Neutrophil (primary cell): ENCODE data around the gene SLC6A13.

Experiments
- H3K27ac ChIP-seq: fragments of 200-600 bp; sonication (generic); 2 replicates; pipeline ENCODE4 v1.5.1; 2016; ENCODE audit warnings: mild to moderate bottlenecking, moderate library complexity
- H3K27me3 ChIP-seq: fragments of 200-600 bp; sonication (generic); 2 replicates; pipeline ENCODE4 v1.6.0; 2016; ENCODE audit warnings: mild to moderate bottlenecking
- H3K36me3 ChIP-seq: fragments of 200-600 bp; sonication (generic); 2 replicates; pipeline ENCODE4 v1.5.1; 2017
- H3K4me1 ChIP-seq, 2 experiments: fragments of 200-600 bp in 1 of 2; sonication (generic) in 1 of 2; 1 replicate in 1 of 2; 2 replicates in 1 of 2; pipeline versions ENCODE4 v1.5.1 to v1.6.1; 2013 to 2016; ENCODE audit warnings: low read depth in 1 of 2, low read length in 1 of 2, mild to moderate bottlenecking in 1 of 2, moderate library complexity in 1 of 2; ENCODE audit not compliant: control insufficient read depth in 1 of 2, insufficient read depth in 1 of 2
- H3K4me3 ChIP-seq, 2 experiments: fragments of 200-600 bp in 1 of 2; sonication (generic) in 1 of 2; 1 replicate in 1 of 2; 2 replicates in 1 of 2; pipeline ENCODE4 v1.5.1; 2013 to 2016; ENCODE audit warnings: low read depth in 1 of 2, low read length in 1 of 2, mild to moderate bottlenecking in 1 of 2, moderate library complexity in 1 of 2
- H3K9me3 ChIP-seq: fragments of 200-600 bp; sonication (generic); 2 replicates; pipeline ENCODE4 v1.5.1; 2016
- CTCF ChIP-seq: fragments of 200-600 bp; sonication (generic); IDR thresholded peaks from 2 replicates; pipeline ENCODE4 v1.5.1; 2016; ENCODE audit warnings: antibody characterized with exemption

The SLC6A13 gene

GRCh38 chr12:207804-208203, 54.8 kb downstream of the SLC6A13 start:
- no peaks in the 10 kb centered on the region for H3K36me3 ChIP-seq
- no peaks in the 10 kb centered on the region for H3K9me3 ChIP-seq
- H3K4me3 ChIP-seq, result no peak overlapping the region
- H3K4me1 ChIP-seq, result peaks cover 1 to 11% of the 10 kb centered on the region in 2 experiments
- H3K27me3 ChIP-seq, result peaks cover 49% of the 10 kb centered on the region
- H3K27ac ChIP-seq, result no peak overlapping the region
- no peak for TF ChIP-seq CTCF

- Histone ChIP-seq H3K9me3 (no peaks in the 10 kb centered on the region), H3K27me3 (peaks cover 57% of the 10 kb centered on the region), H3K27ac (no peak overlapping the region), H3K4me1 (peaks cover 0 to 2% of the 10 kb centered on the region in 2 experiments), H3K36me3 (no peaks in the 10 kb centered on the region), H3K4me3 (no peak overlapping the region)
- TF ChIP-seq CTCF, result no peak
These were observed 55.7 kb downstream of the SLC6A13 start for GRCh38 chr12:206746-207440.

GRCh38 chr12:205026-205425, 57.6 kb downstream of the SLC6A13 start:
- no peaks in the 10 kb centered on the region for H3K4me1 ChIP-seq
- H3K27me3 ChIP-seq, result peaks cover 68% of the 10 kb centered on the region
- no peaks in the 10 kb centered on the region for H3K9me3 ChIP-seq

GRCh38 chr12:204261-204678, 58.4 kb downstream of the SLC6A13 start:
- Histone ChIP-seq H3K4me3 (no peak overlapping the region), H3K4me1 (no peaks in the 10 kb centered on the region), H3K27ac (no peak overlapping the region), H3K27me3 (peaks cover 74% of the 10 kb centered on the region), H3K36me3 (no peaks in the 10 kb centered on the region), H3K9me3 (no peaks in the 10 kb centered on the region)
- no peak for TF ChIP-seq CTCF

More at GRCh38 chr12:205026-205425, 57.6 kb downstream of the SLC6A13 start:
- Histone ChIP-seq H3K27ac (no peak overlapping the region), H3K4me3 (no peak overlapping the region), H3K36me3 (no peaks in the 10 kb centered on the region)
- no peak for TF ChIP-seq CTCF

GRCh38 chr12:203462-204260, 59.0 kb downstream of the SLC6A13 start:
- H3K4me3 ChIP-seq, result no peak overlapping the region
- H3K36me3 ChIP-seq, result no peaks in the 10 kb centered on the region

More at GRCh38 chr12:203462-204260, 59.0 kb downstream of the SLC6A13 start:
- no peaks in the 10 kb centered on the region for H3K4me1 ChIP-seq
- no peak for TF ChIP-seq CTCF
- H3K9me3 ChIP-seq, result no peaks in the 10 kb centered on the region
- no peak overlapping the region for H3K27ac ChIP-seq
- peaks cover 80% of the 10 kb centered on the region for H3K27me3 ChIP-seq
